Measurements from ENCODE around the gene TTN. TPM values are rescaled to one million over a fixed set of nuclear protein-coding genes. Genes with fewer than 3 reads are reported as not detected.

TTN gene
- total and polyA plus RNA-seq, 2 experiments from 2014 or later, result 12.5 to 15.7 TPM

GRCh38 chr2:178787934-178788333 is 19.3 kb downstream of the TTN start:
- no peak overlapping the region for H2AFZ ChIP-seq
- H4K20me1 ChIP-seq (replicated peaks; ENCODE audit: insufficient read depth), result no peaks in the 10 kb centered on the region
- ATAC-seq (no peak), DNase-seq (ENCODE audit: low spot score) (no peak)
- H3K27ac ChIP-seq (ENCODE audit: low read depth), result no peak overlapping the region
- H3K36me3 ChIP-seq (ENCODE audit: insufficient read depth), result no peaks in the 10 kb centered on the region; the same call in 1 of the 2 replicates
- H3K4me1 Mint-ChIP-seq, result peaks cover 16% of the 10 kb centered on the region
- TF ChIP-seq ZNF331 (CRISPR knock-in tag; IDR thresholded peaks at IDR 0.05; ENCODE audit: low read depth) (no peak), STAT1 (IDR thresholded peaks at IDR 0.05; ENCODE audit: unreplicated experiment) (no peak), JUNB (IDR thresholded peaks at IDR 0.05; ENCODE audit: unreplicated experiment) (no peak), EZH2 (IDR thresholded peaks at IDR 0.05; ENCODE audit: low read depth, unreplicated experiment) (no peak), POLR2AphosphoS5 (IDR thresholded peaks at IDR 0.05; ENCODE audit: low read depth) (no peak), NANOG (IDR thresholded peaks at IDR 0.05; ENCODE audit: borderline replicate concordance) (no peak), CTCF (conservative IDR thresholded peaks at IDR 0.05; ENCODE audit: low read depth in 2 of 2) (no peak), ZNF114 (CRISPR knock-in tag; IDR thresholded peaks at IDR 0.05) (no peak), ZNF462 (CRISPR knock-in tag; IDR thresholded peaks at IDR 0.05) (no peak), REST (IDR thresholded peaks at IDR 0.05; ENCODE audit: unreplicated experiment) (no peak), ETS1 (IDR thresholded peaks at IDR 0.05) (no peak)
- H3K79me2 ChIP-seq (replicated peaks; ENCODE audit: insufficient read depth), result no peaks in the 10 kb centered on the region
- peaks cover 11% of the 10 kb centered on the region for H3K4me1 ChIP-seq (ENCODE audit: insufficient read depth)
- H3K27me3 Mint-ChIP-seq (ENCODE audit: insufficient read depth, low read depth, poor library complexity), result no peaks in the 10 kb centered on the region
- no peak overlapping the region for H3K4me3 ChIP-seq
- H3K9me3 Mint-ChIP-seq, result no peaks in the 10 kb centered on the region
- H3K4me2 ChIP-seq, result no peak overlapping the region
- no peaks in the 10 kb centered on the region for H3K36me3 Mint-ChIP-seq (ENCODE audit: low read depth)
- no peak overlapping the region for H3K27ac Mint-ChIP-seq
- no peak overlapping the region for H3K4me3 Mint-ChIP-seq
- H3F3A ChIP-seq (replicated peaks; ENCODE audit: low read depth), result no peaks in the 10 kb centered on the region
- no peaks in the 10 kb centered on the region for H3K9me2 ChIP-seq (ENCODE audit: insufficient read depth)
- no peaks in the 10 kb centered on the region for H3K27me3 ChIP-seq (ENCODE audit: insufficient read depth)
